GM18498 (cell line): ENCODE results near the gene HACD4.
A peak's percentile ranks its signal among the peaks of the same experiment; 100 is the strongest.
"Not testable (repeated sequence)": the region's sequence is repeated elsewhere in the genome, so short reads cannot be mapped to it uniquely, and the experiment has no call there.

ENCODE experiments used
- ATAC-seq: cut with Tn5 transposase; IDR thresholded peaks from one replicate; pipeline ENCODE4 v1.9.1; 2021; ENCODE audit warnings: mild to moderate bottlenecking, moderate library complexity; ENCODE audit not compliant: unreplicated experiment

The HACD4 gene

DNA sequence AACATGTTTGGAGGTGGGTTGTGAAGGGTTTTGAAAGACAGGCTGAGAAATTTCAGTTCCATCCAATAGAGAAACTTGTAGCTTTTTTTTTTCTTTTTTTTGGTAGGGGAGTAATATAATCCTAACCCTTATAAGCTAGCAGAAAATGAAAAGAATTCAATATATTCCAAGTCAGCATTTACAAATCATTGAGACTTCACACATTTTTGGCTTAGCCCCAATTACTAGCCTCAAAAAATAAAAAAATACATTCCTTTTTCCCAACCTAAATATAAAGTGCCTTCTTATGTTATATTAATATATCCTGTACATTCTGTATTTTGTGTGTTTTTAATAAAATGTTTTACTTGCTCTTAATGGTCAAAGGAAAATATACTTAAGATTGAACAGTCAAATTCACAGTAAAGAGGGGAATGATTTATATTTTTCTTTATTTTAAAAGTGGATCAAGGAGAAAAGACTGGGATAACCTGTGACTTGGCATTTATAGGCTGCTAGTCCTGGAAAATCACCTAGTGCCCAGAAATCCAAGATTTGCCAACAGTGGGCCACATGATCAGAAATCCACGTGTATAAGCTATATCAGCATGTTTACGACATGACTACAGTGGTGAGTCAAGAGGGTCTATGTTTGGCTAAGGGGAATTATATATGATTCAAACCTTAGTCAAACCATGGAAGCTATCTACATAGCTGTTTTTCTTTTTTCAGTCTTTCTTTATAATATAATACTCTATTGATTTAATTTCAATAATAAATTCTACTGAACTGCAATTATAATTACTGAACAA is 14.5 kb downstream of the HACD4 start:
- no peak for ATAC-seq

DNA sequence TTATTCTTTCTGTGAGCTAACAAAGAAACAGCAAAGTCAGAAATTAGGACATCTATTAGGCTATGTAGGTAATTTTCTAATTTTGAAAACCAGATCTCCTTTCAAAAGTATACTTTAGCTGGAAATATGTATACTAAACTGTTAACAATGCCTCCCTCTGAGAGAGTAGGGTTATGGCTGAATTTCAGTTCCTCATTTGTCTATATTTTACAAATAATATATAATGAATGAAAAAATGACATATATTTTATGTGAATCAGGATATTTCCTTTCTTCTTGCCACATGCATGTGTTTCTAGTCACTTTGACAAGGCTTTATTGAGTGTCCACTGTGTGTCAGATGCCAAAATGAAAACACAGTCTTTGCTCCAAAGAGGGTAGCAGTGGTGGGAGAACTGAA is 15.4 kb downstream of the HACD4 start:
- peak; percentile 69 for ATAC-seq

DNA sequence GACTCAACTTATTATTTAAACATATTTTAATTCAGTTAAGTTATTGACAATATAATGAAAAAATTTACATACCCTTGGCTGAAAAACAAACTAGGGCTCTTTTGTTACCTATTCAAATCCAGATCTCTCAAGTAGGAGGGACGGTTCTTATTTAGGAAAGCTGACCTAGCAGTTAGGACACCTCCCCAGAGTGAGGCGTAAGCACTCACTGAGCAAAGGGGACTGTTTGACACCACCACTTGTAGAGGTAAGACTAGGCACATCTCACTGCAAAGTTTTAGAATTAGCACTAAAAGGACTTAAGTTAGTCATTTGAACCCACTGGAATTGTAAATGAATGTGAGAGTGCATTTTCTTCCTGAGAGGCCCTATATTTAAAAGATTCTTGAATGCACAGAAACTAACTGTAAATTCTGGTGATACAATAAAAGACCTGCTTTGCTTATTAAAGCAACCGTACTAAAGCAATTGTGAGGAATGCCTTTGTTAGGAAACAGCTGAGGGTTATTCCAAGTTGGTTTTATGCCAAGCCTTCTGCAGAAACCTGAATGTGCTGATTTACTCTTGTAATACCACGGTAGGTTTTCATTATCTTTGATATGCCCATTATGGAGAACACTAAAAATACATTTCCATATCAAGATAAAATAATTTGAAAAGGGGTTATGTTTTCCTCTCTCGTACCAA is 16.2 kb downstream of the HACD4 start:
- ATAC-seq, result no peak

DNA sequence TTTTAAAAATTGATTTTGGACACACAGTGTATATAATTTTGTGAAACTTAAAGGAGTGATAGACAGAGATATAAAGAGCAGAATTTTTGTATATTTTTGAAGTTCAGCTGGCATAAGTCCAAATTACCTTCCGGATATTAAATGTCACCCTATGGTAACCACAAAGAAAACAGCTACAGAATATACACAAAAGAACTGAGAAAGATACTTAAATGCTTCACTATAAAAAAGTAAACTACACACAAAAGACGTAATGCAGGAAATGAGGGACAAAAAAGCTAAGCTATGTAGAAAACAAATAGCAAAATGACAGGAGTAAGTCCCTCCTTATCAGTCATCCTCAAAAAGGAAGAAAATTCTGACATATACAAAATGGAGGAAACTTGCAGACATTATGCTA is 29.4 kb downstream of the HACD4 start:
- ATAC-seq, result no peak

DNA sequence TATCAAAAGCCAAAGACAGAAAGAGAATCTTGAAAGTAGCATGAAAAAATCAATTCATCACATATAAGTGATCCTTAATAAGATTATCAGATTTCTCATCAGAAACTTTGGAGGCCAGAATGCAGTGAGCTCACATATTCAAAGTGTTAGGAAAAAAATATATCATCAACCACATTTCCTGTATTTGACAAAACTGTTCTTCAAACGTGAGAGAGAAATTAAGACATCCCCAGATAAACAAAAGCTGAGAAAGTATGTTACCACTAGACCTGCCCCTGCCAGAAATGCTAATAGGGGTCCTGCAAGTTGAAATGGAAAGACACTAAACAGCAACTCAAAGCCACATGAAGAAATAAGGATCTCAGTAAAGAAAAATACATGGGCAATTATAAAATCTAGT is 29.9 kb downstream of the HACD4 start:
- ATAC-seq, result no peak

DNA sequence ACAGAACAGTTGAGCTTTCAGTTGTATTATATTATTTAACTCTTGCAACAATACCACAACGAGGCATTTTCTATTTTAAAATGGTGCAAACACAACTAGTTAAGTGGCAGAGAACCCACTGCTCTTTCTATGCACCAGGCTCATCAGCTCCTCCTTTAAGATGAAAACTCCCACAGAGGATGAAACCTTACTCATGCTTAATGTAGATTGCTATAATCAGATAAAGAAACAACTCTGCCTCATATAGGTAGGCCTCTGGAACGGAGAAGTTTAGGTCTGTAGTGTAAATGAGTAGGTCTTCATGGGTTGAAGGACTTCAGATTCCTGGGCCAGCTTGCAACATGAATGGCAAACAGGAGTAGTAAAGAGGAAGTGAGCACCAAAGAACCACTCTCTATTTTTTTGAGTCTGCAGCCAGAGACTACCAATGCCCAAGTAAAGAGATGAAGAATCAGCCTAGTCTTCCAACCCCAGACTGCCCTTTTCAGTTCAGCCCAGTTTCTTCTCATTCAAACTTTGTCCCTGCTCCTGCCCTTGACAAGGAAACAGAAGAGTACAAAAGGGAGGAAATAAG is 33.9 kb downstream of the HACD4 start:
- ATAC-seq, result peak; percentile 95

DNA sequence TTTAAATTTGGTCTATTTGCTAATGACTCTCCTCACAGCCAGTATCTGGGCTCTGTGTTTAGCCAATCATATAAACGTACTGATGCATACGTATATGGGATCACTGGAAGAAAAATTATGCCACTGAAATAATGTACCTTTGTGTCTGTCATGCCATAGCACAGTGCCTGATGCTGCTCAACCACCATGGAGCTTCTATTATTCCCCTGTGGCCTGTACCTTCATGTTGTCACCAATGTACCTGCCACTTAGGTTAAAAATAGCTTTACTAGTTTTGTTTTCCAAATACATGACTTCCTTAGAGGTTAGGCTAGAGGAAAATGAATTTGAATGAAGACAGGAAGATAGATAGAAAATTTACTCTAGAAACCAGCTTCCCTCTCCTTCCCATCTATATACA is 34.6 kb downstream of the HACD4 start:
- ATAC-seq, result no peak

DNA sequence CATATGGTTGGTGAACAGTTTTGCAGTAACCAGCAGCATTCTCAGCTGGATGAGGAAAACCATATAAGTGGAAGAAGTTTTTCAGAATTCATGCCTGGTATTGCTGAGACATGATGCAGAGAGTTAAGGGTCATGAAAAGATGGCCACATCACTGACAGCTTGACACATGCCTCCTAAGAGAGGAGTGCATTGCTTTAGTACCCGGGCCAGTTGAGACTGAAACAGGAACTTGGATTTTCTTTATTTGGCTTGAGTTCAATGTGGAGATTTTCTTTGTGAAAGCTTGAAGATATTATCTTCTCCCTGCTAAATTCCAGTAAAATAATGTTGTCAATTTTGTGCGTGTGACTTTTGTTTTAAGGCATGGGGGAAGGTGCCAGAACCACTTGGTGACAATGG is 35.8 kb downstream of the HACD4 start:
- ATAC-seq, result no peak

DNA sequence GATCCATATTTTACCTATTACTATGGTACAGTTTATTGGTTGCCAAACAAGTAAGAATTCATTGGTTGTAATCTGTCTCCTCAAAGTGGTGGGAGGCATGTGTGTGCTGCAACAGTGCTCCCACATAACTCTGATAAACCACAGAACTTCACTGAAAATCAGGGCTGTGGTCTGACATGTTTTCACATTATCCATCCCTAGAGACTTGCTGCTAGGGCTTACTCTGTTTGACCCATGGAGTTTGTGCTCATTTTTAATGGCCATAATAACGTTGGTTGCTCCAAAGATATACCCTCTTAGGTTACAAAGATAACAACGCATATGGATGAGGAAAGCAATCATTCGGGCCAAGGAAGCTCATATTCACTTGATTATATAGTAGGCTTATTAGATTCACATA is 37.0 kb downstream of the HACD4 start:
- ATAC-seq, result no peak

DNA sequence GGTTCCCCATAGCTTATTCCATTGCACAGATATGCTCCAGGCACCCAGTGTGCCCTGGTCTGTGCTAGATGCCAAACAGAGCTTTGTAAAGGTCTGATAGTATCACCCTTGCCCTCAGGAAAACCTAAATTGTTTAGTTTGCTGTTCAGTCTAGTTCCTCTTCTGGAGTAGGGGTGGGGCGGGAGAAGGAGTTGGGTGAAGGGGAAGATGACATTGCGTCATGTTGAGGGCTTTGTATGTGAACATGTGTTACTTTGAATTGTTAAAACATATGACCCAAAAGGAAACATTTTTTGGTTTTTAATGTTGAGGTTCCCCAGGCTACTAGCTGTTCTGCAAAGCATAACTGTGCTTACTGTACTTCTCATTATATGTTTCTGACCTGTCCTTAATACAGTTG is 40.6 kb downstream of the HACD4 start:
- ATAC-seq, result no peak

DNA sequence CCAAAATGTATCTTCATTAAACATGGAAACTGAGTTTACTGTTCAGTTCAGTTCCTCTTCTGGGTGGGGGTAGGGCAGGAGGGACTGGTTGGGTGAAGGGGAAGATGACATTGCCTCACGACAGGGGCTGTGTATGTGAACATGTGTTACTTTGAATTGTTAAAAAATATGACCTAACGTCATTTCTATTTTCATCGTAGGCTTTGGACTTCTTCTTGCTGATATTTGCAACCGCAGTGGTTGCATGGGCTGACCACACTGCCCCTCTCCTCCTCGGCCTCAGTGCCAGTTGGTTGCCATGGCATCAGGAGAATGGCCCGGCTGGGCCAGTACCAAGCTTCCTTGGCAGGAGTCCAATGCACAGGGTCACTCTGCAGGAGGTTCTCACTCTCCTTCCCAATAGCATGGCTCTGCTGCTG is 41.5 kb downstream of the HACD4 start:
- no peak for ATAC-seq

DNA sequence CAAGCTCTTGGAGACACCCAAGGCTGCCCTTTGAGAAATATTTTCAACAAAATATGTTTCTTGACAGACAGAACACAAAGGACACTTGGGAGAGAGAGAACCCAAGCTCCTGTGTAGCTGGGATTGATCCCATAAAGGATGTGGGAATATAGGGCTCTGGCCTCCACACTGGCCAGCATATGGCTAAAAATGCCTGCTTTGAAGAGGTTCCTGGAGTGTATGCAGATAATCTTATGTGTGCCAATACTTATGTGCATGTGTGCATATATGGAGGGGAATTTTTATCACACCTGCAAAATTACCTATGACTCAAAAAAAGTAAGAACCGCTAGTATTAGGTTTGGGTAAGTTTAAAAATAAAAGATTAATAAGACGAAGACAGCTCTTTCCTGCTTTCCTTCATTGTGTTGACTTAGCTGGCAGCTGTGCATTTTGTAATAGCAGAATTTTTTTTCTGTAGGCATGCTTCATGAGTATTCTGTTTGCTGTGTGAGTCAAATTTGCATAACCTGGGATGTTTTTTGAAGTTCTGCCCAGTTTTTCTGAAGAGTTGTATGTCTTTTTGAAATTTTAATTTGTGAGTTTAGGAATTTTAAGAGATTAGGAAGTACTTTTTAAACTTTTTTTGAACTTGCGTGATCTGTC is 42.6 kb downstream of the HACD4 start:
- no peak for ATAC-seq

DNA sequence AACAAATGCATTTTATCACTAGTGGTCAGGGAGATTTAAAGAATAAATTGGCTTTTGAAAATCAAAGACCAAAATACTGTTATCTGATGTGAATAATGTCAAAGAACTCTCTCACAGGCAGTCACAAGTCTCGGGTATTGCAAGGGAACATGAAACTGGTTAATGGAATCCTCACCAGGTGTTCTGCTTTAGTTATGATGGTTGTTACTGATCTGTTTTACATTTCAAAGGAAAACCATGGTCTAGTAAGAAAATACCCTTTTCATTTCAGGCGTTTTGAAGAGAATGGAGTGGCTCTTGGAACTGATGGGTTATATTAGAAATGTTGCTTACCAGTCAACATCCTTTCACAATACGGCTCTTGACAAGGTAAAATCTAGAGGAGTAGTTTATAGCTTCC is 43.4 kb downstream of the HACD4 start:
- no peak for ATAC-seq

DNA sequence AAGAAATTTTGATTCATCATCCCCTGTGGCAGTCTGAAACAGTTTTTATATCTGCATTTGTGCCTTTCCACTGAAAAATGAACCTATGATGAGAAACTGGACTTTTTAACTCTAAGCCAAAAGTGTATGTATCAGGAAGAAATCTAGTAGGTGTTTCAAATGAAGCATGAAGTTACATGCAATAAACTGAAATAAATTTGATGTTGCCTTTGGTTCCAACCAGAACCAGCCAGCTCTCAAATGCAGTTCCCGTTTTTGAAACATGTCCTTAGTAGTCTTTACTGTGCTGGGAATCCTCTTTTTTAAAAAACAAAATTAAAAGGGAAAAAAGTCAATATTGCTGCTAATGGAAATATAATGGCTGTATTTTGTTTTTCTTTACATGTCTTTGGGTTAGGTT is 43.9 kb downstream of the HACD4 start:
- ATAC-seq, result no peak

DNA sequence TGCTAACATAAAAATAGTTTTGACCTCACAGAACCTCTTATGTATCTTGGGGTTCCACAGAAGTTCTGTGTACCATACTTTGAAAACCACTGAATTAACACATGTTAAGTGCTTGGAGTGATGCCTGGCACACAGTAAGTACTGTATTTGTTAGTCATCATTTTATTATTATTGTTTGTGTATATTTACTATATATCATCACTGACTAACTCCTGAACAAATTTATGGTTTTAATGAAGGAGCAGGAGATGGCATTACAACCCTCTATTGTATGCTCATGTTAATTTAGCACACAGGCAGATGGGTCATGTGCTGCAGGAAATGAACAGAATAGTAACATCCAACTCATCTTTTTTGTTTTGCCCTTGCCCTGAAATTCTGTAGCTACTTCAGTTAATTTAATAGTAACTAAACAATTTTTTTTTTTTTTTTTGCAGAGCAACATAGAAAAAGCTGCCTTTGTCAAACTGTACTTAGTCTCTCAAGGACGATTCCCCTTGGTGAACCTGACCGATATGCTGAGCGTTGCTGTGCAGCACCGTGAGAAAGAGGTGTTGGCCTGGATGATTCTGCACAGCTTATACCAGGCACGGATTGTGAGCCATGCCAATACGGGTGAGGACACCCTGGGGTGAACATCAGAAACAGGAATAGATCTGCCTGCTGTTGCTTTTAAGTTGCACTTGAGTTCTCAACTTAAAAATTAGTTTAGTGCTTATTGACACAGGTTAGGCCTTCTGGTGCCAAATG is 45.4 kb downstream of the HACD4 start:
- no peak for ATAC-seq

DNA sequence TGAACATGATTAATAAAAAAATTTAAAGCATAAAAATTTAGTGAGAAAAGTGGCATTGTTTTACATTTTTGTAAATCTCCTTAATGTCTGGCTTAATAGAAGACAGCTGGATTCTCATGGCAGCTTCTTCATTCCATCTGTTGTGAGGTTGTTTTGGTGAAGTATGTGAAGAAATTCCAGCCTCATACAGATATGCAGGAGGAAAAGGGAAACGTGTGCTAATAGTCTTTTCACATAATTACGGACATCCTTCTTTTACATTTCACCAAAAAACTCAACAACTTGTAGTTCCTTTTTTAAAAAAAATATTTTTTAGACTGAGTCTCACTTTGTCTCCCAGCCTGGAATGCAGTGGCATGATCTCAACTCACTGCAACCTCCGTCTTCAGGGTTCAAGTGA is 46.9 kb downstream of the HACD4 start:
- ATAC-seq, result no peak

DNA sequence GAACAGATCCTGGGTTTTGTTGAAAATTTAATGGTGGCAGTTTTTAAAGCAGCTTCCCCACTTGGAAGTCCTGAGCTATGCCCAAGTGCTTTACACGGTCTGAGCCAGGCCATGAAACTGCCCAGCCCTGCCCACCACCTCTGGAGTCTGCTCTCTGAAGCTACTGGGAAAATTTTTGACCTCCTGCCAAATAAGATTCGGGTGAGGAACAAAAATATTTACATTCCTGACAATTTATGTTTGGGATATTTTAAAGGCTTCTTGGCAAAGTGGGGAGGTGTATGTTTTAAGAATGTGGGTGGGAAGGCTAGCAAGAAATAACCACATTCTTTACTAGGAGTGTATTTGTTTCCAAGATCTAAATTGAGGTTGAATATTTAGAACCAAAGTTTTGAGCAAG is 50.0 kb downstream of the HACD4 start:
- ATAC-seq, result no peak

DNA sequence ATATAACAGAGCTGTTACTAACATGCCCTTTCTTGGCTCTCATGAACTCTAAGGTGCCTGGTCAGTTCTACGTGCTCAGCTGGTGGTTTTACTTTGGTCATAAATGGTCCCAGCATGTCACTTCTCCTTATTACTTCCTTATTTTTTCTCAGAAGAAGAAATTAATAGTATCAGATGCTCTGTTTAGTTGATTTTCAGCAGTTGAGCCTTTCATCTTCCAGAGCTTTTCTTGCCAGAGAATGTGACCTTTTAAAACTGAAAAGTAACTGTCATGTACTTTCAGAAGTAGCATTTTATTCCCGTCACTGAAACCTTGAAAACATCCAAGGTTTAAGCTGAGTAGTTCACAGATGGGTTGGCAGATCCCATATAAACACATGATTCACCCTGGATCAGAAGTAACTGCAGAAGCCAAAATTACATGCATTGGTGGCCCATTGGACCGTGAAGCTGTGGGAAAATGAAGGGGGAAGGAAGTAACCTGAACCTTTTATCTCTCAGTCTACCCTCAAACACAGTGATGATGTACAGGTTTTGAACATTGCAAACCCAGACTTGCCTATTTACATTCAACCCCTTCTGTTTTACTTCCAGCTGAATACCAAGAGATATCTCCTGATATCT is 50.5 kb downstream of the HACD4 start:
- peak; percentile 88 for ATAC-seq

DNA sequence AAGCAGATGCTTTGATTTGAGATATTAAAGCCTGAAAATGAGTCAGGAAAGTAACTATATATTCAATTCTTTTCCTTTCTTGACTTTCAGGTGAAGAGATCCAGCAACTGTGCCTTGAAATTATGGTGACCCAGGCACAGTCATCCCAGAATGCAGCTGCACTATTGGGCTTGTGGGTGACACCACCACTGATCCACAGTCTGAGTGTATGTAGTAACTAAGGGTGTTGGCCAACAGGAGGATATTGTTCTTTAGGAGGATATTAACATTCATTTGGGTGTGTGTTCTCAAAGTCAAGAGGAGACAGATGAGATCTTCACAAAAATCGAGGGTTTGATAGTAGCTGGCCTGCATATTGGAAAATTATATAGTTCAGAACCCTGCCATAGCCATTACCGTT is 53.2 kb downstream of the HACD4 start:
- no peak for ATAC-seq

DNA sequence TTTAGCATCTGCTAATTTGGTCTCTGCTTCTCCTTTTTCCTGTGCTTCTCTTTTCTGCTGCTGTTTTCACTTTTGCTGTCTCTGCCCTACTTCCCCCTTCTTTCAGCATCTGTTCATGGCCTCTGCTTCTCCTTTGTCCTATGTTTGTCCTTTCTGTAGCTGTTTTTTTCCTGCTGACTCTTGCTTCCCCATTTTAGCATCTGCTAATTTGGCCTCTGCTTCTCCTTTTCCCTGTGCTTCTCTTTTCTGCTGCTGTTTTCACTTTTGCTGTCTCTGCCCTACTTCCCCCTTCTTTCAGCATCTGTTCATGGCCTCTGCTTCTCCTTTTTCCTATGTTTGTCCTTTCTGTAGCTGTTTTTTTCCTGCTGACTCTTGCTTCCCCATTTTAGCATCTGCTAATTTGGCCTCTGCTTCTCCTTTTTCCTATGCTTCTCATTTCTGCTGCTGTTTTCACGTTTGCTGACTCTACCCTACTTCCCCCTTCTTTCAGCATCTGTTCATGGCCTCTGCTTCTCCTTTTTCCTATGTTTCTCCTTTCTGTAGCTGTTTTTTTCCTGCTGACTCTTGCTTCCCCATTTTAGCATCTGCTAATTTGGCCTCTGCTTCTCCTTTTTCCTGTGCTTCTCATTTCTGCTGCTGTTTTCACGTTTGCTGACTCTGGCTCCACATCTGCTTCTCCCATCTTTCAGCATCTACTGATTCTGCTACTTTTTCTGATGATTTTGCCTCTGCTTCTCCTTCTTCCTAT is 57.1 kb downstream of the HACD4 start:
- ATAC-seq, result not testable (repeated sequence)
